GM19035 (cell line): Measurements from ENCODE around the gene FRMPD2.
"Not testable (repeated sequence)": the region's sequence is repeated elsewhere in the genome, so short reads cannot be mapped to it uniquely, and the experiment has no call there.

Source experiments
- ATAC-seq: cut with Tn5 transposase; IDR thresholded peaks from one replicate; pipeline ENCODE4 v1.9.1; 2021; ENCODE audit not compliant: unreplicated experiment

FRMPD2 gene

DNA sequence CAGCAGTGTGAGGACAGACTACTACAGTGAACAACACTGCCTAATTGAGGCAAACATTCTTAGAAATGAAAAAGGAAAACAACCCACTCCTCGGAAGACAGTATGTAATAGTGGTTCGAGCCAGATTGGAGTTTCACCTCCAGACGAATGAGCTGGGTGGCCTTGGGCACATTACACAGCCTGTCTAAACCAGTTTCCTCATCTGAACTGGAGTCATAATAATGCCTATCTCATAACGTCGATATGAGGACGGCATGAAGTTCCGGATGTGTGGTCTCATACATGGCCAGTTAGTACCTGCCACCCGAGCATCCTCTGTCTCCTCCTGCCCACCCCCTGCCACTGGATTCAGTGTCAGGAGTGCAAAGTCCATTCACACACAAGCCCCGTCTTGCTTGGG lies 15.8 kb upstream of the FRMPD2 start:
- ATAC-seq: no peak

GRCh38 chr10:48289501-48290238 lies 15.2 kb upstream of the FRMPD2 start:
- ATAC-seq: no peak

DNA sequence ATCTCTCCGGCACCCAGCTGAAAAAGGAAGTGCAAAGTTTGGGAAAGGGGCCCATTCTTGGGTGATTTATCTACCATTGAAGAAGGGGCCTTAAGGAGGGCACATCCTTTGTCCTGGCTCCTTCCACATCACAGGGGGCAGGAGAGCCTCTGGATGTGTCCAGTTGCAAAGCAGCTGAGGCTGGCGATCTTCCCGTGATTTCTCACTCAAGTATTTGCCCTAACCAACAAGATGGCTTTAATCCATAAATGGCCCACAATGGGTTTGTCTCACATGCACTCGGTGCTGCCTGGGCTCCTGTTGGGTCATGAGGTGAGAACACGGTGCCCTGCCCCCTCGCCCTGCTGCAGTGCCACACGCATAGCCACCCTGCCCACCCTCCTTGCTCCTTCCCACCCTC lies 14.2 kb upstream of the FRMPD2 start:
- no peak for ATAC-seq

DNA sequence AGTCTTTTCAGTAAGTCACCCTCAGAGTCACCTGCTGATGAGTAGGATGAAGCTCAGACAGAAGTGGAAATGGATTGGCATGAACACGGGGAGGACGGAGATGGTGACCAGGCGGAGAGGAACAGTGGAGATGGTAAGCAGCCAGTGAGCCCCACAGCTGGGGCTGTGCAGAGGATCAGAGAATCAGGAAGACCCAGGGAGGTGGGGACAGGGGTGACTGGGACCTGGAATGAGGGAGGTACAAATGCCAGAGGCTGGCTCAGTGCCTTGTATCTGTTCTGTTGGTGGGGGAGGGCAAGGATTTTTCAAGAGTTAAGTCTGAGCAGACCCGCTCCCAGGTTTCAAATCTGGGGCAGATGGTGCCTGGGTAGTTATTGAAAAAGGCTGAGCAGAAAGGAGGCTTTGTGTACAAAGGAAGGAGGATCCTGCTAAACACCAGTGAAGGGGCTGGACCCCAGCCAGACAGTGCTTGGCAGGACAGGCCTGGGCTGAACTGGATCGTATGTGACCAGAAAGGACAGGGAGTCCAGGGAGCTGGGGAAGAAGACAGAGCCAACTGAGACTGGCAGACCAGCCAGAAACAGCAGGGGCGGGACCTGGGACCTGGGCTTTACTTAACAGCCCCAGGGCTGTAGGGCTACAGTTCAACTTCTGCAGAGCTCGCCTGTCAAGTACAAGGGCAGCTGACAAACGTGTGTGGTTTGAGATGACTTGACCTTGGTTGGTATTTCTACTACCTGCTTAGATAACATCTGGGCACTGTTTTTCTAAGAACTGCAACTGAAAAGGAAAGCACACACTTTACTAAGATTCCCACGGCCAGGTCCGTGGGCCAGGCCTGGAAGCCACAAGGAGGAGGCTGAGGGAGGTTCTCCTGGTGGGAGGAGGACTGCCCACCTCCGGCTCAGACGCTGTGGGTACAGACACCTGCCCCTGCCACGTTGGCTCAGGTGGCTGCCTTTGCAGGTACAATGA lies 13.2 kb upstream of the FRMPD2 start:
- ATAC-seq: no peak

GRCh38 chr10:48286356-48286755 lies 11.9 kb upstream of the FRMPD2 start:
- no peak for ATAC-seq

GRCh38 chr10:48285710-48286109 lies 11.2 kb upstream of the FRMPD2 start:
- ATAC-seq: no peak

DNA sequence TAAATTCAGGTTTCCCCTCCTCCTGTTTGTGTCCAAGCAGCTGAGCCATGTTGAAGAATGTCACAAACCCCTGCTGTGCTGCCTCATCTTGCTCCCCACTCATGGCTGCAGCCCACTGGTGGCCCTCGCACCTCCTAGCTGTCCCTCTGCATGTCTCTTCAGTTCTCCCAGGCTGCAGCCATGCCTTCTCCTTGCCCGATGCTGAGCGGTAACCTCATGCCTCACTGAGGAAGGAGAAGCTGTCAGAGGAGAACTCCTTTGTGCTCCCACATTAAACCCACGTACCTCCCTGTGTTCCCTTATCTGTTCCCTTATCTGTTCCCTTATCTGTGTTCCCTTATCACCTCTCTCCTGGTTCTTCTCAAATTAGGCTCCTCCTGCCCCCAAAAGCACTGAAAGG lies 10.3 kb upstream of the FRMPD2 start:
- ATAC-seq: no peak

- ATAC-seq: no peak
Observed at GRCh38 chr10:48284002-48284546, 9.6 kb upstream of the FRMPD2 start.

- ATAC-seq: peak; percentile 68
Observed at GRCh38 chr10:48282829-48283228, 8.3 kb upstream of the FRMPD2 start.

DNA sequence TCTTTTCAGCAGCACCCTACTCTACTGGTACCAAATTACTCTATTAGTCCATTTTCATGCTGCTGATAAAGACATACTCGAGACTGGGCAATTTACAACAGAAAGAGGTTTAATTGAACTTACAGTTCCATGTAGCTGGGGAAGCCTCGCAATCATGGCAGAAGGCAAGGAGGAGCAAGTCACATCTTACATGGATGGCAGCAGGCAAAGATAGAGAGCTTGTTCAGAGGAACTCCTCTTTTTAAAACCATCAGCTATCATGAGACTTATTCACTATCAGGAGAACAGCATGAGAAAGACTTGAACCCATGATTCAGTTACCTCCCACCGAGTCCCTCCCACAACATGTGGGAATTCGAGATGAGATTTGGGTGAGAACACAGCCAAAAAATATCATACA lies 7.2 kb upstream of the FRMPD2 start:
- ATAC-seq: not testable (repeated sequence)

- ATAC-seq: peak; percentile 81
Observed at GRCh38 chr10:48279081-48279751, 4.7 kb upstream of the FRMPD2 start.

DNA sequence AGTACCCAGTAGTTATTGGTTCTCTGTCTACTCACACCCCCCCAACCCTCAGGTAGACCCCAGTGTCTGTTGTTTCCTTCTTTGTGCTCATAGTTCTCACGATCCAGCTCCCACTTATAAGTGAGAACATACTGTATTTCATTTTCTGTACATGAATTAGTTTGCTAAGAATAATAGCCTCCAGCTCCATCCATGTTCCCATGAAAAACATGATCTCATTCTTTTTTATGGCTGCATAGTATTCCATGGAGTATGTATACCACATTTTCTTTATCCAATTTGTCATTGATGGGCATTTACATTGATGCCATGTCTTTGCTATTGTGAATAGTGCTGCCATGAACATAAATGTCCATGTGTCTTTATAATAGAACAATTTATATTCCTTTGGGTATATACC lies 2.6 kb upstream of the FRMPD2 start:
- no peak for ATAC-seq

GRCh38 chr10:48273741-48274140 lies 755 bp downstream of the FRMPD2 start:
- no peak for ATAC-seq

DNA sequence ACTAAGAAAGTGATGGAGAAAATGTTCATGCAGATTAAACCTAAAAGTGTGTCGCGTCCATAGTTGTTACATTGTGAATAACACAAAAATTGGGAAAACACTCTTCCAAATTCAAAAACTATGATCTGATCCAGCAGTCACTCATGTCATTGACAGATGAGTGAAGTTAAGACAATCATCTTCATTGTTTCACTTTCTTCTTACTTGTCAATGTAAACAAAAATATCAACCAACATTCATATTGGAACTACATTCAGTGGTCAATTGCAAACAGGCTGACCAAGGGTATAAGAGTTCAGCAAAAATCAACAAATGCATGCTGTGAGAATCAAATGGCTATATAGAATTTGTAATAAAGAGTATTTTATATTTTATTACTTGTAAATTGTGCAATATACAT lies 1.8 kb downstream of the FRMPD2 start:
- no peak for ATAC-seq

DNA sequence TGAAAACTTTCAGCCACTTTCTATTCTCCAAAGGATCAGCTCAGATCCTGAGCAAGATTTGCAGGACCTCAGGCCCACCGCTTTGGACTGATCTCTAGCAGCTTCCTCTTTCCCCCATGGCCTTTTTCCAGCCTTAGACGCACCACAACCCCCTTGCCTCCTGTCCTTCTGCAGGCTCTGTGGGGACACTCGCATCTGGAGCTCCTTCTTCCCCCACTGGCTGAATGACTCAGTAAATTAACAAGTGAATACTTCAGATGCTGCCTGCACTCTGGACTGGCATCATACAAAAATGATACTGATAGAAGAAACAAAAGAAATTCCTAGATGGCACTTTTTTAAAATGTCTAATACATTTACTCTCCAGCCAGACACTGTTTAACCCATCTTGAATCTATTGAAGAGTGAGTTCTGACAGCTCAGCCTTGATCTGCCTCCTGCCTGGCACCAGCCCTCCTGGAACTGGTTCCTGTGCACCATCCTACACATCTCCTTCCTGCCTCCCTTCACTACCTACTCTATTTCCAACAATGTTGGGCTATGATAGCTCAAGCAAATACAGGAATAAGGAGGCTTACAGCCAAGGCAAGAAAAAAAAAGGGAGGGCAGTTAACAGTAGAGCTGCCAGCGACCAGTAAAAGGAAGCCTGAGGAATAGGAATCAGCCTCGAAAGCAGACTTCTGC lies 3.3 kb downstream of the FRMPD2 start:
- ATAC-seq: no peak

- ATAC-seq: no peak
Observed at GRCh38 chr10:48266528-48266927, 8.0 kb downstream of the FRMPD2 start.

GRCh38 chr10:48258105-48258504 lies 16.4 kb downstream of the FRMPD2 start:
- no peak for ATAC-seq

DNA sequence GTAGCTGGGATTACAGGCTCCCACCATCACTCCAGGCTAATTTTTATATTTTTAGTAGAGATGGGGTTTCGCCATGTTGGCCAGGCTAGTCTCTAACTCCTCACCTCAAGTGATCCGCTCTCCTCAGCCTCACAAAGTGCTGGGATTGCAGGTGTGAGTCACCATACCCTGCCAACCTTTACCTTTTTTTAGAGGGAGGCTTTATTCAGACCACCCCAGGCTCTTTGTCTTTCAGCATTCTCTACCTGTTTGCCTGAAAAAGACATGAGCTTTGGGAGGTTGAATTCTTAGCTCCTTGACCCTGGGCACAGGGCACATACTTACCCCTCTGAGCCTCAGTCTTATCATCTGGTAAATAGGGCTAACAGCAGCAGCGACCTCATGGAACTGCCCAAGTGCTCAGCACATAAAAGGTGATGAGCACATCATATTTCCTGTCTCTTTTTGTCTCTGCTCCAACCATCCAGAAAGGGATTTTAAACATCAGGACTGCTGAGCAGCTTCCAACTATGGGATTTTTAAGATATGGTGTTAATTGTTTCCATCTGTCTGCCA lies 17.0 kb downstream of the FRMPD2 start:
- ATAC-seq: no peak

DNA sequence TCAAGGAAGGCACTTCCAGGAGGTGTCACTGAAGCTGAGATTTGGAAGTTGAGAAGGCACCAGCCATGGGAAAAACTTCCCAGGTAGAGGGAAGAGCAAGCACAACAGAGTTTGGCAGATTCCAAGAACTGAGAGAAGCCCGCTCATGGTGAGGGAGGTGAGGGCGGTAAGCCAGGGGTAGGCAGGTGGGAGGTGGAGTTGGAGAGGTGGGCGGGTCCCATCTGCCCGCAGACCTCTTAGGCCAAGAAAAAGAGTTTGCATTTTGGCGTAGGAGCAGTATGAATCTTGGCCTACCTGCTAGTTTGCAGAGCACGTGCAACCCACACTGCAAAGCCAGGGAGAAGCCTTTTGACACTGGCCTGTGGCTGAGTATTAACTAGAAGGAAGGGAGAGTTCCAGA lies 18.8 kb downstream of the FRMPD2 start:
- ATAC-seq: no peak

GRCh38 chr10:48254750-48255512 lies 19.6 kb downstream of the FRMPD2 start:
- ATAC-seq: no peak
